Body of pancreas (tissue), 4 donors: ENCODE results near the gene TCF12.

Source experiments
- POLR2A ChIP-seq, 3 donors: fragments of 450-650 bp; IDR thresholded peaks; one replicate each; pipeline ENCODE4 v1.6.1; 2016; ENCODE audit warnings: antibody characterized with exemption in 3 of 3, mild to moderate bottlenecking in 2 of 3
- TF ChIP-seq, protein P1 (sequence below), 7 experiments: fragments of 450-650 bp in 4 of 7; fragments of 200-600 bp in 3 of 7; sonication (generic) in 3 of 7; IDR thresholded peaks; one replicate each; pipeline ENCODE4 v1.5.1; 2016 to 2019; ENCODE audit warnings: antibody characterized with exemption in 7 of 7

DNA sequence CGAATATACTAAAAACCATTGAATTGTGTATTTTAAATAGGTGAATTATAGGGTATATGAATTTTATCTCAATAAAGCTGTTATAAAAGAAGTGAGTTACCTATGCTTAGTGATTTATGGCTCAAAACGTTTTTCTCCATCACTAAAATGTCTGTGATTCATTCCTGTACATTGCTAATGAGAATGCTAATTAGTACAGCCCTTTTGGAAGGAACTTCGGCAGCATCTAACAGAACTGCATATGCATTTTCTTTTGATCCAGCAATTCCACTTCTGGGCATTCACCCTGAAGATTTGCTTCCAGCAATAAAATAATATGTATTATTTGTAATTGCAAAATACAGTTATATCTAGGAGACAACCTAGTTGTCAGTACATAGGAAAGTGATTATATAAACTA lies 53.6 kb downstream of the TCF12 start:
- TF ChIP-seq, protein P1, sequence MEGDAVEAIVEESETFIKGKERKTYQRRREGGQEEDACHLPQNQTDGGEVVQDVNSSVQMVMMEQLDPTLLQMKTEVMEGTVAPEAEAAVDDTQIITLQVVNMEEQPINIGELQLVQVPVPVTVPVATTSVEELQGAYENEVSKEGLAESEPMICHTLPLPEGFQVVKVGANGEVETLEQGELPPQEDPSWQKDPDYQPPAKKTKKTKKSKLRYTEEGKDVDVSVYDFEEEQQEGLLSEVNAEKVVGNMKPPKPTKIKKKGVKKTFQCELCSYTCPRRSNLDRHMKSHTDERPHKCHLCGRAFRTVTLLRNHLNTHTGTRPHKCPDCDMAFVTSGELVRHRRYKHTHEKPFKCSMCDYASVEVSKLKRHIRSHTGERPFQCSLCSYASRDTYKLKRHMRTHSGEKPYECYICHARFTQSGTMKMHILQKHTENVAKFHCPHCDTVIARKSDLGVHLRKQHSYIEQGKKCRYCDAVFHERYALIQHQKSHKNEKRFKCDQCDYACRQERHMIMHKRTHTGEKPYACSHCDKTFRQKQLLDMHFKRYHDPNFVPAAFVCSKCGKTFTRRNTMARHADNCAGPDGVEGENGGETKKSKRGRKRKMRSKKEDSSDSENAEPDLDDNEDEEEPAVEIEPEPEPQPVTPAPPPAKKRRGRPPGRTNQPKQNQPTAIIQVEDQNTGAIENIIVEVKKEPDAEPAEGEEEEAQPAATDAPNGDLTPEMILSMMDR (IDR thresholded peaks at IDR 0.05) = no peak
- TF ChIP-seq POLR2A (IDR thresholded peaks at IDR 0.05) = no peak
